Fibroblast of lung (primary cell): ENCODE results near the gene MPV17L2.

Experiments
- CTCF ChIP-seq, 2 donors: IDR thresholded peaks in 1 of 2; conservative IDR thresholded peaks in 1 of 2; 1 replicate in 1 of 2; 2 replicates in 1 of 2; pipeline ENCODE4 v1.5.1; 2011 to 2012; ENCODE audit warnings: low read length in 2 of 2, control low read depth in 1 of 2, inconsistent platforms in 1 of 2, low read depth in 1 of 2, mild to moderate bottlenecking in 1 of 2
- EZH2 ChIP-seq: IDR thresholded peaks from 2 replicates; pipeline ENCODE4 v1.5.1; 2012; ENCODE audit warnings: low read length, control low read depth, mild to moderate bottlenecking; ENCODE audit errors: missing control alignments

- no peak for TF ChIP-seq CTCF (conservative IDR thresholded peaks at IDR 0.05 in 1 of 2, IDR thresholded peaks at IDR 0.05 in 1 of 2; ENCODE audit: low read depth in 1 of 2, low read length in 2 of 2)
- TF ChIP-seq EZH2 = no peak
These were observed 39.4 kb upstream of the MPV17L2 start for GRCh38 chr19:18153556-18154134.
